Amniotic stem cell (primary cell): ENCODE measurements around the gene EN2.
"Not testable (repeated sequence)": the region's sequence is repeated elsewhere in the genome, so short reads cannot be mapped to it uniquely, and the experiment has no call there.

Experiments used
- DNase-seq: peaks from one replicate; lab custom pipeline; 2025; lab: John Stamatoyannopoulos, UW

EN2 gene

DNA sequence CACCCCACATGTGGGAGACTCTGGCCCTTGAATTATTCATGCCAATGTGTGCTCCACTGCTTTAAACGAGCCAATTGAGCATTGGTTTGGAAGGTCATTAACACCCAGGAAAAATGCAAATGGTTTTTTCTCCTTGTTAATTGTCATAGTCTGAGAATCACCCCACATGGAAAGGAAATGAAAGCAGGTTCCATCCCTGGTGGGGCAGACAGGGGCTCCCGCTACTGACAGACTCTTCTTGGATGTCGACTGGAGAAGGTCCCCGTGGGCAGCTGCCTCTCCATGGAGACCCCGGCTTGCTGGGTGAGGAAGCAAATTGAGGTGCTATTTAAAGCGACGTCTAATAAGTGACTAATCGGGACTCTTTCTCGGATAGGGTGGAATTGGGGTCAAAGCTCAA, 32.0 kb upstream of the EN2 start:
- DNase-seq, result no peak

DNA sequence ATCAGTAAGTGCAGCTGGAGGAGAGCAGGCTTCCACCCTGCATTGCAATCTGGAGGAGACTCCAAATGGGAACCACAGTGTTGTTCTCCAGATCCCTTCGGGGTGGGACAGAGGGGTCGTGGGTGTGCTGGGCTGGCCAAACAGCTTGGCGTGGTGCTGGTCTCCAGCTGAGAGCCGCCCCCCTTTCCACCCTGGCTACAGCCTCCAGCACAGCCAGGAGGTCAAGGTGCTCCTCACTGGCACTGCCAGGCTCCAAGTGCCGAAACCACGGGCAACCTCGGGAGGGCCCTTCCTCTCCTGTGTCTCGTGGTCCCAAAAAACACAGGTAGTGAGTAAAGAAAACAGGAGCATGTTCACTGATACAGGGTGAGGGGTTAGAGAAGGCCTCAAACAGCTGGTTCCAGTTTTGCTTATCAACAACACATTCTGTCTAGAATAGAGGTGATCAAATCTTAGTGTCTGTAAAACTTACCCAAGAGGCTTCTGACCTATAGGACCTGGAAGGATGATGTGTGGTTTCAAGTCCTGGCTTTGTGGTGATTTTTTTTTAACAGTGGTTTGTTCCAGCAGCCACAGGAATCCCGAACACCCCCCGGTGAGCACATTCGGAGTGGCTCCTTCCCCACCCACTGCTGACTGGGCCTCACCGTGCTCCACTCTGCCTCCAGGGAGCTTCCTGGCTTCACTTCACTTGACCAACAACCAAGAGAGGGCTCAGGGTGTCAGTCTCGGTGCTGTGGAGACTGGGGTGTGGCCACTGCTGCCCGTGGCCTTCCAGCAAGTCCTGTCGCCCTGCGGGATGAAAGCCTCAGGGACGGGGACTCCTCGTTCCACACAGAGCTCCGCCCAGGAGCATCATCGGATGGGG, 31.2 kb upstream of the EN2 start:
- no peak for DNase-seq

DNA sequence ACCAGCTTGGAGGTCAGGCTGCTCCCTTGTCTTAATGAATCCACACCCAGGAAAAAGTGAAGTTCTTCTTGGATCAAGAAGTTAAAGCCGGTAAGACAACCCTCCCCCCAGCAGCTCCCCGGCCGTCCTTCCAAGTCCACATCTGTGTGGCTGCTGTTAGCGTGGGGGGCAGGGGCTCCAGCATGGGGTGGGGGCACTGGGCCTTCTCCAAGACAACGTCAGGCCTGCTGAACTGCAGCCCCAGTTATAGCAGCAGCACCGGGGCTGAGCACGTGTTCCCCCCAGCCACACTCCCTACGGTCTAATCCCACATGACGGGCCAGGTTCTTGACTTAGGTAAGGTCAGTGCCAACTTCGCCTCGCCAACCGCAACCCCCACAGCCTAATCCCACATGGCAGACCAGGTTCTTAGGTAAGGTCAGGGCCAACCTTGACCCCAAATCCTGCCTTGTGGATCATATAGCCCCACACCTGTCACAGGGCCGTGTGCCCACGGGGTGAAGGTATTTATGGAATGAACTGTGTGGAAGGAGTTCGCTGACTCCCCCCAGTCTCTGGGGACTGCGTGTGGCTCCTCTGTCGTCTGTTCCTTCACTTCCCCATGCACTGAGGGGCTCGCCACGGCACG, 30.4 kb upstream of the EN2 start:
- DNase-seq, result no peak

DNA sequence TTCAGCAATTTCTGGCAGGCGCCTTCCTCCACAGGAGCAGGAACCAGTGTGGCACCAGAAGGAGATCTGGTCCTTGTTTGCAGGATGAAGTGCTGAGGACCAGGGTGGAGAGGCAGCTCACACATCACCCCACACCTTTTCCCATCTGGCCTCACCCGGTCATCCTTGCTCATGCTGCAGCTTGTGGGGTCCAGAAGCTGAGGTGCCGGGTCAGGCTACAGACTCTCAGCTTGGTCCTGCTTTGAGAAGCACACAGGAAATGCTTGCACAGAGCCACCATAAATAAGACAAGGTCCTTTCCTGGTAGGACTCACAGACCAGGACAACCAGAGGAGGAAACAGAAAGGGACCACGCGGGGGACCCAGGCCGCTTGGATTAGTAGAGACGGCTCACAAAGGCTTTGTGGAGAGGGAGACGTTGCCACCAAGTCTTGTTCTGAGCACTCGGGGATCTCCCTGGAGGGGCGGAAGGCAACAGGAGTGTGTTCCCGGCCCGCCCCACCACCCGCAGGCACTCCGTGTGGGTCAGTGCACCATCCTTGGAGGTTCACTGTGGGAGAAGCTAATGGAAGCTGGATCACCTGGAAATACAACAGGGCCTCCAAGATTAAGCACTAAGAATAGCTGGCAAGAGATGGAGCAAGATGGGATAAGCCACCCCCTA, 29.6 kb upstream of the EN2 start:
- DNase-seq, result no peak

DNA sequence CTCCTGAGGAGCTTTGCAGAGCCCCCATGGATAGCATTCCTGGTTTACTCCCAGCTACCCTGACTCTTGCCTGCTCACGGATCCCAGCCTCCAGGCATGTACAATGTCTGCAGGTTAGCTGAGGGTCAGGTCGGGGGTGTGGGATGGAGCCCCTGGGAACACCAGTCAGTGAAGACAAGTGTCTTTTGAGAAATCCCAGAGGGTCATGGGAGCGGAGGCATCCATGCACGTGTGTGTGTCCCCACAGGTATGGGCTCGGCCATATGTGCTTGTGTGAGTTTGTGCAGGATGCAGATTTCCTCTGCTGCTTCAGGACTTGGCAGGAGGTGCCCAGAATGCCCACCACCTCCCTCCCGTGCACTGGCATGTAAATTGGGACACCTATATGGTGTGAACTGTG, 28.3 kb upstream of the EN2 start:
- no peak for DNase-seq

DNA sequence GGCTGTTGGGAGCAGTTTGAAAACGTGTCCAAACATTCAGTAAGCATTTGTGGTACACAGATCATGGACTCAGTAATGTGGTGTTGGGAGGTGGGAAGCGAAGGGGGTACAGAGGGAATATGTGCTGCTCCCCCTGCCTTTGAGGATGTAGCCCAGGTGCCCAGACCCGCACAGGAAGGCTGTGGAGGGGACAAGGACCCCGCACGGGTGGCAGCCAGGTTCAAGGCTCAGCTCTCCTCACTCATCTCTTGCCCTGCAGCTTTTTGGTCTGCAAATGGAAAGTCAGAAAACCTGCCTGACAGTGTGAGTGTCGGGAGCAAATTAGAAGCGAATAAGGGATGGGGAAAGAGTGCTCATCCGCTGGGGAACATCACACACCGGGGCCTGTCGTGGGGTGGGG, 27.3 kb upstream of the EN2 start:
- no peak for DNase-seq

DNA sequence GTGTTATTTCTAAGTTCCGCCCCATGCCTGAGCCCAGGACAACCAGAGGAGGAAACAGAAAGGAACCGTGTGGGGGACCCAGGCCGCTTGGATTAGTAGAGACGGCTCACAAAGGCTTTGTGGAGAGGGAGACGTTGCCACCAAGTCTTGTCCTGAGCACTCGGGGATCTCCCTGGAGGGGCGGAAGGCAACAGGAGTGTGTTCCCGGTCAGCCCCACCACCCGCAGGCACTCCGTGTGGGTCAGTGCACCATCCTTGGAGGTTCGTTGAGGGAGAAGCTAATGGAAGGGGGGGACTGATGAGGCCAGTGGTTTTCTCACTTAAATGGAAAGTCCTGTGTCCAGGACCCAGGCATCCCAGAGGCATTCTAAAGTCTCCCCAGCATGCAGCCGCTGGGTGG, 26.7 kb upstream of the EN2 start:
- DNase-seq, result no peak

DNA sequence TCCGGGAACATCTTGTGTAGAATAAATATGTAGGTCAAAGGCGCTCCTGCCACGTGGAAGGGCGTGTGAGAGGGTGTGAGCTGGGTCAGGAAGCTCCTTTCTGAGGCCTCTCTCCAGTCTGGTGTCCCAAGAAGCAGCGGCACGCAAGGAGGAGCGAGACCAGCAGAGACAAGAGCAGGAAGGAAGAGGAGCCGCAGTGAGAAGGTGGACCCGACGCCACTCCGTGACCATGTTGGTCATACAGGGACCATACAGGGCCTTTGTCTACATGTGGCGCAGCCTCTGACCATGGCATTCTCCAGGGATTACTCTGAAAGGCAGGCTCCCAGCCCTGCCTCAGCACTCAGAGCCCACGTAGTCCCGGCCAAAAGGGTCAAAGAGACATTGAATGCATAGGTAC, 26.2 kb upstream of the EN2 start:
- no peak for DNase-seq

DNA sequence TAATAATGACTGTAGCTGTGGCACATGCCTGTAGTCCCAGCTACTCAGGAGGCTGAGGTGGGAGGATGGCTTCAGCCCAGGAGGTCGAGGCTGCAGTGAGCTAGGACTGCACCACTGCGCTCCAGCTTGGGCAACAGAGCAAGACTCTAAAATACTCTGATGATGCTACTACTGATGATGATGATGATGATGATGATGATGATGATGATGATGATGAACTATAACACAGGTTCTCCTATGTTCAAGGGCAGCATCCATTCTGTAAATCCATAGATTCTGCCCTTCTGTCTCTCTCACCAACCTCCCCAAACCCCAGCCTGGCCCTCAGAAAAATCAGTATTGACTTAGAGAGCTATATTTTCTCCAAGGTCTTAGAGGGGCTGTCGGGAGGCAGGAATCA, 22.8 kb upstream of the EN2 start:
- no peak for DNase-seq

DNA sequence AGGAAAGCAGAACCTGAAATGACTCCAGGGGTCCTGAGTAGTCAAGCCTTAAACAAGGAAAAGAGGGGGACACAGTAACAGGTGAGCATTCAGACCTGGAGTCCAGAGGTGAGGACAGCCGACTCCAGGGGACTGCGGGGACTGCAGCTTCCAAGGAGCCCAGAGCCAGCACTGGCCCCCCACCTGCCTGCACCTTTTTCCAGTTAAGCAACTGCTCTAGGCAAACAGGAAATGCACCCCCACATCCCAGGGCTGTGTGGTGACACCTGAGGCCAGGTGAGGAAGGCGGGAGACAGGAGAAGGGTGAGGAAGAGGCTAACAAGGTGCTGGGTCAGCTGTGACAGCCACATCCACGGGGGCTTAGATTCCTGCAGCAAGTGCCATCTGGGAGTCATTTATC, 20.1 kb upstream of the EN2 start:
- no peak for DNase-seq

DNA sequence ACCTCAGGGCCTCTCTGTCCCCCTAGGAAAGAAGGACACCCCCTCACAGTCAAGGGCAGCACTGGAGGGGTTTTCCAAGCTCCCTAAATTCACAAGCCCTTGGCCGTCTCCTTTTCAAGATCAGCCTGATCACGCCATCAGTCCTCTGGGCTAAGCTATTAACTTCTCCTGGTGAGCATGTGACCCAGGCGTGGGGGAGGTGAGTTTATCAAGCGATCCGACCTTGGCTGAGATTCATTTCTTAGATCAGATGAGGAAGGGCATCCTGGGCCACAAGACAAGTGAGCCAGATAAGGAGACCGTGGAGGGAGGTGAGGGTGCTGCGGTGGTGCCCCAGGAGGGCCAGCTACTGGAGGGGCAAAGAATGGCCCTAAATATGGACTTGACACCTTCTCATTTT, 19.2 kb upstream of the EN2 start:
- DNase-seq, result no peak

DNA sequence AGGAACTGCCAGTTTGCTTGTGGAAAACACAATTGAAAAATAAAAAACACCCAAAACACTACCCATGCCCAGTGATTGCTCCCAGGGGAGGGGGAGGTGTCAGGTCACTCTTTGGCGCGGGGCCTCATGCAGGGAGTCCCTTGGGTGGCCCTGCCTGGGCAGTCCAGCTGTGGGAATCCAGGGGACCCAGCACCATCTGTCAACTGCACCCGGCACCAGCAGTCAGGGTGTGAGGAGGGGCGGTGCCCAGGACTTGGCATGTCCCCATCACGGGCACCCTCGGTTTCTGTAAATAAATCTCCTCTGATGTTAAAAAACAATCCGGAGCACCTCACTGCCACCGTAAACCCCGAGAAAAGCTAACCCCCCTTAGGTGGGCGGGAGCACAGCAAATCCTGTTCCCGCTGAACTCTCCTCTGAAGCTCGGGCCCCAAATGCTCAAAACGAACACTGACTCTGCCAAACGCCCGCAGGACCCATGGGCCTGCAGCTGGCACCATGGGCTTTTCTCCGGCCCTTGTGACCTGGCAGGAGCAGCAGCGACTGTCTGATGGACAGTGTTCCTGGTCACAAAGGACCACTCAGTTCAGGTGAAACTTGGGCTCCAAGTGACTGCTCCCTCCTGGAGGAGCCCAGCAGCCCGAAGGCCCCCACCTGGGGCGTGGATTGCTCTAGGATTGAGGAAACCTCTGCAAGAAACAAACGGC, 18.5 kb upstream of the EN2 start:
- no peak for DNase-seq

DNA sequence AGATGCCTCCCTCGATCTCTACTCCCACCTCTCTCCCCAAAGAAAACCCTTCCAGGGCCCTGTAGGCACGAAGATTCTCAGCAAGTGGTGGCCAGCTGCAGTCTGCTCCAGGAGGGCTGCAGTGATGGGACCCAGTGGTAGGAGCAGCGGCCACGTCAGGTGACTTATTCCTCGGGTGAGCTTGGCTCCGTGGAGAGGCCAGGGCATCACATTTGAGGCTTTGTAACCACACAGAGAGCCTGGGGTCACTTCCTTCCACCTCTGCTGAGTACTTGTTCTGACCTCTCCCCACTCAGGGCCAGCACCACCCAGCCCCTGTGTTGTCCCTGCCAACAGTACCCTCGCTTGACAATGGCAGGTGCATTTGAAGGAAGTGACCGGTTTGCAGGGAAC, 17.9 kb upstream of the EN2 start:
- no peak for DNase-seq

DNA sequence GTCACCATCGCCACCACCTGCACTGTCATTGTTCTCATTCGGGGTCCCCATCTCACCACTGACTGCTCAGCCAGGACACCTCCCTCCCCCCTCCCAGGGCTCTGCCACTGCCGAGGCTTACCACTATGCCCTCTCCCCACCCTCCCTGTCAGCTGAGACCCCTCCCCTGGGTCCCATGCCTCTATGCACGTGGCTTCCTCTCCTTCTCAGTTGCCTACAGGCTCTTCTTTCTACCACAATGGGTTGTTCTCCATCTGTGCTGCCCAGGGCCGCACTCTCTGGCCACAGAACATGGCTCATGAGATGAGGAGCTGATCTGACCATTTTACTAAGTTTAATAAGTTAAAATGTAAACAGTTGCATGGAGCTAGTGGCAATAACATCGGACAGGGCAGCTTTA, 16.1 kb upstream of the EN2 start:
- no peak for DNase-seq

DNA sequence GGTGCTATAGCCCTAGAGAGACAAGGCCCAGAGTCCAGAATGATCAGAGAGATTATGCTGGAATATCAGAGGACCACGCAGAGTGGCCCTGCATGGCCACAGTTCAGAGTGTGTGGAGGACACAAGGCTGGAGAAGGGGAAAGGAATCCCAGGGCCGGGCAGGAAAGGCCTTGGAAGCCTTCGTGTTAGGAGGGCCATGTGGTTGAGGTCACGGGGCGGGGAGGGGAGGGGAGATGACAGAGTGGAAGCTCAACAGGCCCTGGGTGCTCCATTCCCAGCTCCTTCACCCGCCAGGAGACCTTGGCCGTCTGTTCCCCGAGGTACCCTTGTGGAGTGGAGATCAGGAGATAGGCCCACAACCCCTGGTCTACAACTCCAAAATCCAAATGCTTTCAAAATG, 13.2 kb upstream of the EN2 start:
- no peak for DNase-seq

DNA sequence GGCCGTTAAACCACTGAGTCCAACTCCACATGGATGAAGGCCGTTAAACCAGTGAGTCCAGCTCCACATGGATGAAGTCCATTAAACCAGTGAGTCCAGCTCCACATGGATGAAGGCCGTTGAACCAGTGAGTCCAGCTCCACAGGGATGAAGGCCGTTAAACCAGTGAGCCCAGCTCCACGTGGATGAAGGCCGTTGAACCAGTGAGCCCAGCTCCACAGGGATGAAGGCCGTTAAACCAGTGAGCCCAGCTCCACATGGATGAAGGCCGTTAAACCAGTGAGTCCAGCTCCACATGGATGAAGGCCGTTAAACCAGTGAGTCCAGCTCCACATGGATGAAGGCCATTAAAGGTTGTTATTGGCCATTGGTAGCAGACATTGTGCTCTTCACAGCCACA, 12.3 kb upstream of the EN2 start:
- not testable (repeated sequence) for DNase-seq

DNA sequence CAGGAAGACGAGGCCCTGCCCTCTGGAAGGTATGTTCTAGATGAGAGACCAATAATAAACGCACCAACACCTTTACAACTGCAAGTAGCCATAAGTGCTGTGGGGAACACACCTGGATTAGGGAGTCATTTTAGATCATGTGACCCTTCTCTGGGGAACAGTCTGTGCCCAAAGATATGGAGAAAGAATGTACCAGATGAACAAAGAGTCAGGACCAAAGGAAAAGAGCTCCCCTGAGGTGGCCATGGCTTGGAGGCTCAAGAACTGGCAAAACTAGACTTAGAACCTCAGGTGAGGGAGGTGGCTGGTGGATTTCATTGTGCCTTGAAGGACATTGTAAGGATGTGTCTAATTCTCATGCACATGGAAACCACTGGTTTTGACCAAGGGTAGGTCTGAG, 10.3 kb upstream of the EN2 start:
- no peak for DNase-seq

DNA sequence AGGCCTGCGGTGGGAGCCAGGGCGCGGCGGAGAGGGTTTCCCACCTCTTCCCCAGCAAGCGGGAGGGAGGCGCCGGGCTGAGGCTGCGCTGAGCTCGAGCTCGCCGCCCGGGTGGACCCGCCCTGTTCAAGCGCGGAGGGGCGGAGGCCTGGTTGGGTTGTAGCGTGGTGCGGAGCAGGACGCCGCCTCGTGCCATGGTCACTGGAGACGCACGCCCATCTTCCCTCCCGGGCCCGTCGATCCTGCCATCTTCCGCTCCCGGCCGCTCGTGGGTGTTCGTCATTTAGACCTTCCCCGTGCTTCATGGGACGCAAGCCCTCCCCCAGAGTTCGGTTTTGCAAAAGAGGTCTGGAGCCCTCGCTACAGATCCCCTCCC, 9.3 kb upstream of the EN2 start:
- DNase-seq, result no peak

DNA sequence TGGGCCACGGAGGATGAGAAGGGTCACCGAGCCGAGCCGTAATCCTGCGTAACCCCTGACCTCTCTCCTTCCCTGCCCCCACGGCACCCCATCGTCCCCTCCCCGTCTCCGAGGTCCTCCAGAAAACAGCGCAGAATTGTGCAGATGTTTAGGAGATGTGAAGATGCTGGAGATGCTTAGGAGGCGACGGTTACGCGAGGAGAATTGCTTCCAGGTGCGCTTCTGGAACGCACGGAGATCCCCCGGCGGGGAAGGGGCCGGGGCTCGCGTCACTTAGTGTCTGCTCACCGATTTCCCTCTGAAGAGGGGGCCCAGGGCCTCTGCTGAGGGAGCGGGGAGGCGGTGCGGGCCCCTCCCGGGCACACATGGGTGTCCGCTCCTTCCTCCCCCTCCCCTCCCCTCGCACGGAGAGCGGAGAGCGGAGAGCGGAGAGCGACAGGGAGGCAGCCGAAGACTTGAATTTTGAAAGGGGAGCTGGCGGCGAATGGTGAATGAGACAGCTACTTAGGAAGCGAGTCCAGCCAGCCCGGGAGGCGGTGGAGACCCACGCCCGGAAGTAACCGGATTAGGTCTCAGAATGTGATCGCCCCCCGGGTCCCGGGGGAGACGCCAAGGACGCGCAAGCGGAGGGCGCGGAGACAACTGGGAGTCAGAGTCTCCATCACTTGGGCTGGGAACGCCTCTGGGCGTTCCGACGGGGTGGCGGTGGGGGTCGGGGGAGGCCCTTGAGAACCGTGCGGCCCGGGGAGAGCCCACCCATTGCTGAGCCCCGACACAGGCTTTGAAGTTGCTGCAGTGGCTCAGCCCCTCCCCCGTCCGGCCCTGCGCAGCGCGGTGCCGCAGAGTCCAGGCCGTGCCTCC, 8.7 kb upstream of the EN2 start:
- no peak for DNase-seq

DNA sequence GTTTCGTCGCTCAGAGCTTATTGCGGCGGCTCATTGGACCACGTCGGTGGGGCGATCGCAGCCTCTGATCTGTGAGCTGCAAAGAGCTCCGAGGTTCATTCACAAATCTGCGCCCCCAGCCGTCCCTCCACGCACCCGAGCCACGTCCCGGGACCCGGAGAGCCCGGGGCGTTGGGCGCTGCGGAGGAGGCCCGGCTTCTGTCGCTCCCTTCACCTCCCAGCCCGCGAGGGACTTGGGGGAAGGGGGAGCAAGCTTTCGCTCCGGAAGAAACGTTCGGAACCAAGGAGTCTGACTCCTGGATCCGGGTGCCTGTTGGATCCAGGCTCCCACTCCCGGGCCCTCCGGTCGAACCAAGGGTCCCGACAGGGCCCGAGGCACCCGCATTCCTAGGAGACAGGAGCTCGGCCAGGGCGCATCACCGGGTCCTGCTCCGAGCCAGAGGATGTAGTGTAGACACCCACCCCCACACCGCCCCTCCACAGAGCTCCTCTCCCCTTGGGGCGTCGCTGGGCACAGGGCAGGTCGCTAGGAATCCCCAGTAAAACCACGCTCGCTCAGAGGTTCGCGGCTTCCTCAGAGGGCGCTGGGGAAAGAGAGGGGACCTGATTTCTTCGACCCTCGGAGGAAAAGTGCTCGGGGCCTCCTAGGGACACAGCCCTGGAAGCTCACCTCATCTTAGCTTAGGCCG, 7.9 kb upstream of the EN2 start:
- DNase-seq, result no peak

DNA sequence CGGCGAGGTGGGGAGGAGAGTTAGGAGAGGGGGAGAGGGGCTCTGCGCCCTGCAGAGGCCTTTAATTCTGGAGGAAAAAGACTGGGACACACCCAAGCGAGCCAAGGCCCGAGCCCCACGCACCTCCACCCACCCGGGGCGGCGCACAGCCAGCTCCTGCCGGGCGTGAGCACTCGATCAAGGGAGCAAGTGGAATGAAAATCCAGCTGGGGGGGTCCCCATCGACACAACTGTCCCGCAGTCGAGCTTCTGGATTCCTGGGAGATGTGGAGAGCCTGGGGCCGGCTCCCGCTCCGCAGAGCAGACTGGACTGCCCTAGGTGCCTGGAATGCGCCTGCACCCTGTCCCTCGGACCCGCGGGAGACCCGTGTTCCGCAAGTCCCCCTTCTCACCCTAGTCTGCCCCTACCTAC, 7.4 kb upstream of the EN2 start:
- no peak for DNase-seq
